Neural crest cell (in vitro differentiated cells): Measurements from ENCODE around the gene CDC42BPA. TPM values are rescaled to one million over a fixed set of nuclear protein-coding genes. Genes with fewer than 3 reads are reported as not detected.
"Not testable (repeated sequence)": the region's sequence is repeated elsewhere in the genome, so short reads cannot be mapped to it uniquely, and the experiment has no call there.

Source experiments
- DNase-seq: peaks from one replicate; pipeline ENCODE4 v3.0.0; 2021; ENCODE audit warnings: low read depth, mixed read lengths, low spot score
- H3K27ac Mint-ChIP-seq: one replicate; pipeline ENCODE4 v1.8.0; 2021; ENCODE audit warnings: mild to moderate bottlenecking, mixed read lengths; ENCODE audit not compliant: unreplicated experiment
- H3K27me3 Mint-ChIP-seq: 2 replicates; pipeline ENCODE4 v1.8.0; 2021; ENCODE audit warnings: low read depth, mild to moderate bottlenecking, mixed read lengths
- H3K36me3 Mint-ChIP-seq: 2 replicates; pipeline ENCODE4 v1.8.0; 2021; ENCODE audit warnings: low read depth, mild to moderate bottlenecking, mixed read lengths
- H3K4me1 Mint-ChIP-seq: 2 replicates; pipeline ENCODE4 v1.8.0; 2021; ENCODE audit warnings: mixed read lengths
- H3K4me3 Mint-ChIP-seq: one replicate; pipeline ENCODE4 v1.8.0; 2021; ENCODE audit warnings: mild to moderate bottlenecking, mixed read lengths
- H3K9me3 Mint-ChIP-seq: 2 replicates; pipeline ENCODE4 v1.8.0; 2021; ENCODE audit warnings: mixed read lengths
- CTCF ChIP-seq: fragments of 200-600 bp; sonication (generic); conservative IDR thresholded peaks from 2 replicates; pipeline ENCODE4 v1.5.0; 2021; ENCODE audit warnings: antibody characterized with exemption, mild to moderate bottlenecking
- total RNA-seq: library from RNA; stranded (reverse); gene quantifications from 2 replicates; pipeline ENCODE4 v1.2.1, GENCODE V29; 2021

CDC42BPA gene
- total RNA-seq, 1 donor from 2014 or later = 35.6 TPM

- no peak overlapping the region for H3K4me3 Mint-ChIP-seq
- no peaks in the 10 kb centered on the region for H3K27me3 Mint-ChIP-seq
- peaks cover 25% of the 10 kb centered on the region for H3K4me1 Mint-ChIP-seq
- no peak overlapping the region for H3K27ac Mint-ChIP-seq
- no peaks in the 10 kb centered on the region for H3K36me3 Mint-ChIP-seq
- no peak for DNase-seq
- TF ChIP-seq CTCF = no peak
- peaks cover 6% of the 10 kb centered on the region for H3K9me3 Mint-ChIP-seq
Observed at GRCh38 chr1:227355542-227356245, 37.4 kb upstream of the CDC42BPA start.

GRCh38 chr1:227353186-227353585, 34.9 kb upstream of the CDC42BPA start:
- Mint-ChIP-seq H3K4me3 (no peak overlapping the region), H3K4me1 (peaks cover 17% of the 10 kb centered on the region), H3K9me3 (no peaks in the 10 kb centered on the region), H3K27ac (no peak overlapping the region), H3K27me3 (no peaks in the 10 kb centered on the region), H3K36me3 (no peaks in the 10 kb centered on the region)
- TF ChIP-seq CTCF = no peak
- DNase-seq = no peak

- not testable (repeated sequence) for DNase-seq, H3K36me3 Mint-ChIP-seq, H3K27me3 Mint-ChIP-seq, H3K4me3 Mint-ChIP-seq, H3K9me3 Mint-ChIP-seq, H3K27ac Mint-ChIP-seq
- peaks cover 11% of the 10 kb centered on the region for H3K4me1 Mint-ChIP-seq
Observed at GRCh38 chr1:227352164-227352563, 33.9 kb upstream of the CDC42BPA start.

- TF ChIP-seq CTCF = no peak
- no peaks in the 10 kb centered on the region for H3K36me3 Mint-ChIP-seq
- DNase-seq = no peak
- H3K4me1 Mint-ChIP-seq = peaks cover 4% of the 10 kb centered on the region
- H3K4me3 Mint-ChIP-seq = no peak overlapping the region
- H3K27me3 Mint-ChIP-seq = no peaks in the 10 kb centered on the region
- no peak overlapping the region for H3K27ac Mint-ChIP-seq
- no peaks in the 10 kb centered on the region for H3K9me3 Mint-ChIP-seq
Observed at GRCh38 chr1:227351443-227351842, 33.2 kb upstream of the CDC42BPA start.

GRCh38 chr1:227349967-227350366, 31.7 kb upstream of the CDC42BPA start:
- H3K27me3 Mint-ChIP-seq = no peaks in the 10 kb centered on the region
- no peaks in the 10 kb centered on the region for H3K36me3 Mint-ChIP-seq
- peaks cover 4% of the 10 kb centered on the region for H3K4me1 Mint-ChIP-seq
- DNase-seq = no peak
- no peak overlapping the region for H3K27ac Mint-ChIP-seq
- H3K9me3 Mint-ChIP-seq = no peaks in the 10 kb centered on the region
- H3K4me3 Mint-ChIP-seq = no peak overlapping the region
- TF ChIP-seq CTCF = no peak

GRCh38 chr1:227343727-227344551, 25.6 kb upstream of the CDC42BPA start:
- no peak overlapping the region for H3K27ac Mint-ChIP-seq
- H3K4me1 Mint-ChIP-seq = peaks cover 7% of the 10 kb centered on the region
- no peaks in the 10 kb centered on the region for H3K9me3 Mint-ChIP-seq
- no peak overlapping the region for H3K4me3 Mint-ChIP-seq
- DNase-seq = no peak
- no peaks in the 10 kb centered on the region for H3K36me3 Mint-ChIP-seq
- no peaks in the 10 kb centered on the region for H3K27me3 Mint-ChIP-seq
- no peak for TF ChIP-seq CTCF
